ENCODE data around the gene DIP2B.
"Not testable (repeated sequence)": the region's sequence is repeated elsewhere in the genome, so short reads cannot be mapped to it uniquely, and the experiment has no call there.

The DIP2B gene

DNA sequence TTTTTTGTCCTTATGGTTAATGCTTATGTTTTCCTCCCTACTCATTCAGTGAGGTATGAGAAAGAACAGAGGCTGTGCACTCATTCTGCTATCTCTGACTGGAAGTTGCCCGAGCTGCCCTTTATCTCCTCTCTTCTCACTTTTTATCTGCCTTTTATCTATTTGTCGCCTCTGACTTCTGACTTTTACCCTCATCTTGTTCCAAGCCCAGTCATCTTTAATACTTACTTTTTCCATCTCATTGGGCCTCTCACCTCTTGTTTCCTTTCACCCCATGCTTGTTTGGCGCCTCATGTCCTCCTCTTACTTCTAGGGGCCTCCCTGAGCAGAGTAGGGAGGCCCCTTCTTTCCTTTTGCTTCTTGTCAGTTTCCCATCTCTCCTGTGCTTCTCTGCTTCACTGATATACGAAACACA, 50.7 kb downstream of the DIP2B start:
- DNase-seq, result no peak

DNA sequence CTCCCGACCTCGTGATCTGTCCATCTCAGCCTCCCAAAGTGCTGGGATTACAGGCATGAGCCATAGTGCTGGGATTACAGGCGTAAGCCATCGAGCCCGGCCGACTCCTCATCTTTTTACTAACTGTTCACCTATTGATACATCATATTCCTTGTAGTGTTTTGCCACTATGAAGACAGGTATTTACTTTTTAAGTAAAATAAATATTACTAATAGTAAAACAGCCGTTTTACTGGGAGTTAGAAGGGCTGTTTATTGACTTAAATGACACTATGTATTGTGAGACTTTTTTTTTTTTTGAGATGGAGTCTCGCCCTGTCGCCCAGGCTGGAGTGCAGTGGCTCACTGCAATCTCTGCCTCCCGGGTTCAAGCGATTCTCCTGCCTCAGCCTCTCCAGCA, 51.5 kb downstream of the DIP2B start:
- DNase-seq, result no peak

DNA sequence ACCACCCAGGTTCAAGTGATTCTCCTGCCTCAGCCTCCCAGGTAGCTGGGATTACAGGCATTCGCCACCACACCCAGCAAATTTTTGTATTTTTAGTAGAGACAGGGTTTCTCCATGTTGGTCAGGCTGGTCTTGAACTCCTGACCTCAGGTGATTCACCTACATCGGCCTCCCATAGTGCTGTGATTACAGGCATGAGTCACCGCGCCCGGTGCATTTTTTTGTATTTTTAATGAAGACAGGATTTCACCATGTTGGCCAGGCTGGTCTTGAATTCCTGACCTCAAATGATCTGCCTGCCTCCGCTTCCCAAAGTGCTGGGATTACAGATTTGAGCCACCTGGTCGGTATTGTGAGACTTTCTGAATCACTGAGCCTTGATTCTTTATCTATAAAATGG, 52.0 kb downstream of the DIP2B start:
- DNase-seq, result not testable (repeated sequence)

DNA sequence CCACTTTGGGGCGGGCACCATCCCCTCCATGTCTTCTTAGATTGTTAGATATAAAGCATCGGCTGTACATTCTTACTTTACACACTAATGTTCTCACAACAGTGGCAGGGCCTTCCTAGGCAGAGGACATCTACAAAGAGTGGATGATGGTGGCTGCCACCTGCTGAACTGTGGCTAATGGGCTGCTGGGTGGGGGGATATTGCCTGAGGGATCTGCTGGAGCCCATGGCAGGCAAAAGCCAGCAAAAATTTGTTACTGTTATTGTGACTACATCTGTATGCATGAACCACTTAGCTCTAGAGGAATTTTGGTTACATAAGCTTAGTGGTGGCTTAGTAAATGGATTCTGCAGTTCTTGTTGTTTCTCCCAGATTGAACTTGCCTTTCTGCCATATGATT, 52.6 kb downstream of the DIP2B start:
- no peak for DNase-seq

DNA sequence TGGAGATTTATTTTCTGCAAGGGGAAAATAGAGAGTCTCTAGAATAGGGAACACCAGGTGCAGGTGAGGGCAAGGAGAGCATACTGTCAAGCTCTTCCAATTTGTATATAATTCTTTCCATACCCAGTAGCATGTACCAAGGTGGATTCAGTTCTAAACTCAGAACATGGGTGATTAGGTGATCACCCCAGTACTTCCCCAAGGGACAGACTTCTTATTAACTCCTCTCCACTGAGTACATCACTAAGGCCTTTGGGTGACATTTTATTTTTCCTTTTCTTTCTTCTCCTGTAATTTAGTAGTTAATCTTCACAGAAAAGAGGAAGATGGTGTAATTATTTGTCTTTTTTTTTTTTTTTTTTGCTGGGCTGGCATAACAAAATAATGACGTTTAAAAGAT, 54.2 kb downstream of the DIP2B start:
- no peak for DNase-seq

DNA sequence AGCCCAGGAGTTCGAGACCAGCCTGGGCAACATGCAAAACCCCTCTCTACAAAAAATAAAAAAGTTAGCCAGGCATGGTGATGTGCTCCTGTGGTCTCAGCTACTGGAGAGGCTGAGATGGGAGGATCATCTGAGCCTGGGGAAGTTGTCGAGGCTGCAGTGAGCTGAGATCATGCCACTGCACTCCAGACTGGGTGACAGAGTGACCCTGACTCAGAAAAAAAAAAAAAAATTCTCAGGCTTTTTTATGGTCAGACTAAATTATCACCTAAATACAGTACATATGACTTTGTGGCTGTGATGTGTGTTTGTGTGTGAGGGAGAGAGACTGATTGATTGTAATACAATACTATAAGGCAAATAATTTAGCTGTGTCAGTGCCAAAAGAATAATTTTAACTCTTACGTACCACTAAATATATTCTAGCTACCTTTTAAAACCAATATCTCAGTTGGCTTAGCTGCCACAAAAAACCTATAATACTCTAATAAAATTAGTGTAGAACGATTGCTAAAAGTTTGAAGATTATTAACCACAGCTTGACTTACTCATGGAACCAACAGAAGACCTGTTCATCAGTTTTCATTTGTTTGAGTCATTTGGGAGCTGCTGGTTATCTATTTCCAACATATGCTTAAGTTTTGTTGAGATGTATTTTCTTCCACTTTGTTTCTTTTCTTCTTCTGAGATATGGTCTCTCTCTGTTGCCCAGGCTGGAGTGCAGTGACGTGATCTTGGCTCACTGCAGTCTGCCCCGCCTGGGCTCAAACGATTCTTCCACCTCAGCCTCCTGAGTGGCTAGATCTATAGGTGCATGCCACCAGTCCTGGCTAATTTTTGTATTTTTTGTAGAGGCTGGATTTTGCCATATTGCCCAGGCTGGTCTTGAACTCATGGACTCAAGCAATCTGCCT, 58.0 kb downstream of the DIP2B start:
- DNase-seq, result no peak

DNA sequence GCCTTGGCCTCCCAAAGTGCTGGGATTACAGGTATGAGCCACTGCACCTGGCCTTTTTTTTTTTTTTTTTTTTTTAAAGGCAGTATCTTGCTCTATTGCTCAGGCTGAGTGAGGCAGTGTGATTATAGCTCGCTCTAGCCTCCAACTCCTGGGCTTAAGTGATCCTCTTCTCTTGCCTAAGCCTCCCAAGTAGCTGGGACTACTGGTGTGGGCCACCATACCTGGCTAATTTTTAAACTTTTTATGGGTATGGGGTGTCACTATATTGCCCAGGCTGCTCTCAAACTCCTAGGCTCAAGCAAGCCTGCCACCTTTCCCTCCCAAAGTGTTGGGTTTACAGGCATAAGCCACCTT, 58.6 kb downstream of the DIP2B start:
- no peak for DNase-seq

DNA sequence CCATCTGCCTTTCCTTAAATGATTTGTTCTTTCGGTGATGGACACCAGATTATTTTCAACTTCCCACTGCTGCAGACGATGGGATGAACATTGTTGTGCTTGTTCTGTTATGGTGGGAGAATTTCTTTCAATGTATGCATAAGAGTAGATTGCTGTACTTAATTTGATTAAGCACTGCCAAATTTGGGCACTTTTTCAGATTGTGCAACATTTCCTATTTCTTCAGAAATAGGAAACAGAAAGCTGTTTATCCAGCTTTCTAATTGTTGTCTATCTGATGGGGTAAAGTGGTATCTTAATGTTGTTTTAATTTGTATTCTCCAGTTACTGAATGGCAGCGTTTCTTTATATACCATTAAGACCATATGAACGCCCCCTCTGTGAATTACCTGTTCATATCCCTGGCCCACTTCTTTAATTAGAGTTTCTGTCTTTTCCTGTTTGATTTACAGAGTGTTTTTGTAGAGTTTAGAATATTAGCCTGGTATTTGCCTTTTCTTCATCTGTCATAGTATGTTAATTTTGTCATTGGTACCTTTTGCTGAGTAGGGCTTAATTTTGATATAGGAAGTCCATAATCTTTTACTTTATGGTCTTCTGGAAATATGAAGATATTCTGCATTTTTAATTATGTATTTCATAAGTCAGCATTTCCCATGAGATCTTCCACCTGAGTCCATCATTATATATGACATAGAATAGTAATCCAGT, 59.6 kb downstream of the DIP2B start:
- no peak for DNase-seq

DNA sequence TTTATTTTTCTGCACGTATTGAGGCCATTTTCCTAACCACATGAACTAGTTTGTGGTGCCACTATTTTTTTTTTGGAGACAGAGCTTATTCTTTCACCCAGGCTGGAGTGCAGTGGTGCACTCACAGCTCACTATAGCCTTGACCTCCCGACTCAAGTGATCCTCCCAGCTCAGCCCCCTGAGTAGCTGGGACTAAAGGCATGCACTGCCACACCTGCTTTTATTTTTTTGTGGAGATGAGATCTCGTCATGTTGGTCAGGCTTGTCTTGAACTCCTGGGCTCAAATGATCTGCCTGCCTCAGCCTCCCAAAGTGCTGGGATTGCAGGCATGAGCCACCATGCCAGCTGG, 60.1 kb downstream of the DIP2B start:
- DNase-seq, result no peak

DNA sequence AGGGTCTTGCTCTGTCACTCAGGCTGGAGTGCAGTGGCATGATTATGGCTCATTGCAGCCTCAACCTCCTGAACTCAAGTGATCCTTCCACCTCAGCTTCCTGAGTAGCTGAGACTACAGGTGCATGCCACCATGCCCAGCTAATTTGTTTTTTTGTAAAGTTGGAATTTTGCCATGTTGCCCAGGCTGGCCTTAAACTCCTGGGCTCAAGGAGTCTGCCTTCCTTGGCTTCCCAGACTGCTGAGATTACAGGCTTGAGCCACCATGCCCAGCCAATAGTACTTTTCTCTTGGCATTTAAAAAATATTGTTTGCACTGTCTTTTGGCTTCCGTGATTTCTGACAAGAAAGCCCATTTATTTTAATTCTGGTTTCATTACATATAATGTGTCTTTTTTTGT, 61.3 kb downstream of the DIP2B start:
- no peak for DNase-seq

DNA sequence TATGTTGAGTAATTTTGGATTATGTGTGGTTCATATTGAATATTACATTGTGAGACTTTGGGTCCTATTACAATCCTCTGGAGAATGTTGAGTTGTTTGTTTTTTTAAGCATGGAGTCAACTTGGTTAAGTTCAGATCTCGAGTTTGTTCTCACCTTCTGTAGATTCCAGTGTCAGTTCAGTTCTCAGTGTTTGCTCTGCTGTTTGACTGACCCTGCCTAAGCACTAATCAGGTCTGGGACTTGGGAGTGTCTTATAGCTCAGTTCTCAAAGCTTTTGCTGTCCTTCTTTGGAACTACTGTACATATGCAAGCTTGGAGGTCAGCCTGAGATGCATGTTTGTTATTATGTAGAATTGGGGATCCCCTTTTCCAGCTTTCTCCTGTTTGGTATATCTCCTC, 63.1 kb downstream of the DIP2B start:
- DNase-seq, result no peak

DNA sequence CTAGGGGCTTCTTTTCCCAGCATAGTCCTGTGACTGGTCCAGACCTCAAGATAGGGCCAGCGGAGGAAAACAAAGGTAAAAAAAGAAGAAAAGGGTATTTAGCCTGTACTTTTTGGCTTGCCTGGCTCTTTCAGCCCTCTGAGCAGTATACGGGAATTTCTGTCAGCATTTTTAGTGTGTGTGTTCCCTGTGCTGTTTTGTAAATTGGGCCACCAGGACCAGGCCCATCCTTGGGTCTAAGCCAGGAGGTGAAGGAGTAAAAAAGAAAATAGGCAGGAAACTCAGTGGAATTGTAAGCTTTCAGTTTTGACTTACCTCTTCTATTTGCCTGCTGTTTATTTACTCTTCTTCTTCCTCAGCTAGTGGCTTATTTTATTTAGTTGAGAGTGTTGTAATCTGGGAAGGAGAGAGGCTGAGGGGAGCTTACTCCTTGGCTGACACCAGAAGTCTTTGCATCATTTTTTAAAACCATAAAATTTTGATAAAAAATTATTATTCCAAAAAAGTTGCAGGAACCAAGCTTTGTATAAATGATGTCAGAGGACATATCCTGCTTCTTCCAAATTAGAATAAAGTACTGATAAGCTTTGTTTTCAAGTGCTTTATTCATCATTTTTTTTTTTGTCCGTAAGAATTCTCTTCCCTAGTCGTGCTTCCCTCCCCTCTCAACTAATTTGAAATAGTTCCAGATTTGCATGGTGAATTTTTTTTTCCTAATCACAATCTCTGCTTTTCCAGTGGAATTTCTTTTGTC, 63.7 kb downstream of the DIP2B start:
- no peak for DNase-seq

DNA sequence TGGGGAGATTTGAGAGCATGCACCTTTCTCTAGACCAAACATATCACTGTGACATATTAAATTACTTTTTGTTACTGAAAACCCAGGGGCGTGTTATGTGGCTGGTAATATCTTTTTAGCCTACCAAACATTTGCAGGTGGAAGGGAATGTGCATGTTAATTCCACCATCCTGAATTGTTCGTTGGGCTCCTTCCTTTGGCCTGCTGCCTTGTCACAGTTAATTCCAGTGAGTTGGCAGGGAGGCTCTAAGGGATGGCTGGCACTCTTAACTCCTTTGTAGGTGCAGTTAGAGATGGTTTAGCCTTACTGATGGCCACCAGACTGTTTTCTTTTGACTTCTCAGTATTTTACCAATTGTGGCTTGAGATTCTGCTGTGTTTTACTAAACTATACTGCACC, 64.5 kb downstream of the DIP2B start:
- DNase-seq, result no peak

DNA sequence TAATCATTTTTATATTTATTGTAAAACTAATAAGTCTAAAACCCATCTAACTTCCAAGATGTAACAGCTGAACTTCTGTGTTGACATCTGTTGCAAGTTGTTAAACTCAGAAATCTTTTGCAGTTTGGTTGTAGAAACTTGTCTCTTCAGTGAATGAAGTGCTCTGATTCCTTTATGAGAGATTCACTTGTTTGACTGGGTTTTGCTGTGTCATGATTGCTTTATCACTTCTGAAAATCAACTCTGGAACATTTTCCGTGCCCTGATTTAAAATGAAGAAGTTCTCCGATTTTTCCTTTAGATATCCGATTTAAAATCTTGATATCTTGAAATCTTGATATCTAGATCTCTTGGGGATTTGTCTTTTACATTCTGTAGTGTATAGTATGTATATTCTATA, 65.1 kb downstream of the DIP2B start:
- DNase-seq, result no peak

DNA sequence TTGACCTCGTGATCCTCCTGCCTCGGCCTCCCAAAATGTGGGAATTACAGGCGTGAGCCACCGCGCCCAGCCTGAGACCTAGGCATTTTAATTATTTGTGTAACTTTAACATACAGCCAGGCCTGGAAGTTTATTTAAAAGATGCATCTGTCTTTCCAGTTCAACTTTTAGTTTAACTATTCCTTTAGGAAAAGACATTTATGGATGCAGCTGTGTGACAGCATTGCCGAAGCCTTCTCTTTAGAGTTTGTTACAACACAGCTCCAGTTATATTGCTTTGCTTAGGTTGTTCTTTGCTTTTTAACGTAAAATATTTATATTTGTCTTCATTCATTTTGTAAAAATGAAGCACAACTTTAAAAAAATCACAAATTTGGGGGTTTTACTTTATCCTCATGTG, 67.0 kb downstream of the DIP2B start:
- DNase-seq, result no peak

DNA sequence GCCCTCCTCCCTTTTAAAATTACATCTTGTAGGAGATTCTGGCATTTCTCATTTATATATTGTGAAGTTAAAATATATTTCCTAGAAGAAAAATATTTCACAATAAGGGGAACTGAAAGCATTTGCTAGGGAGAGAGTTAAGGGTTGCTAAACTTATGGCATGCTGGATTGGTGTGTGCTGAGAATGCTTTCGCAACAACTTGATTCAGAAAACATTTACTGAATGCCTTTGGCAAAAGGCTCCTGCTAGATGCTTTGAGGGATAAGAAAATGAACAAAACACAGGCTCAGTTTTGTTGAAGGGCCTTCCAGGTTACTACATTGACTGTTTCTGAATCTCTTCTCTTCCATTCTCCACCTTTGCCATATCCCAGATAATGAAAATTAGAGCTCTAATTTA, 67.5 kb downstream of the DIP2B start:
- DNase-seq, result no peak

DNA sequence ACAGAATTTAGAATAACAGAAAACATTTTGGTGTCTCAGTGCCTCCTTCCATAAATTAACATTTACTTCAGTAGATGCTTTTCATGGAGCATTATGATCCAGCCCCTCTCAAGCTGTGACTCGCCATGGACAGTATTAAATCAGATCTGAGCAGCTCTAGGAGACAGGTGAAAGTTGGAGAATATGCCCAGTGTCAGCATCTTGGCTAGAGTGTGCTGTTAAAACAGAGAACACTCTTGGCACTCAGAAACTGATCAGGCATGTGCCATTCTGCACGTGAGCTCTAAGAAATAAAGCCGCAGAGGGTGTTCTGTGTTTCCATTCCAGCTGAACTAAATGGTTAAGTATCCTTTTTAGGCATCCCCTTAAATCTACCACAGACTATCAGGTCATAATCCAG, 68.0 kb downstream of the DIP2B start:
- no peak for DNase-seq

DNA sequence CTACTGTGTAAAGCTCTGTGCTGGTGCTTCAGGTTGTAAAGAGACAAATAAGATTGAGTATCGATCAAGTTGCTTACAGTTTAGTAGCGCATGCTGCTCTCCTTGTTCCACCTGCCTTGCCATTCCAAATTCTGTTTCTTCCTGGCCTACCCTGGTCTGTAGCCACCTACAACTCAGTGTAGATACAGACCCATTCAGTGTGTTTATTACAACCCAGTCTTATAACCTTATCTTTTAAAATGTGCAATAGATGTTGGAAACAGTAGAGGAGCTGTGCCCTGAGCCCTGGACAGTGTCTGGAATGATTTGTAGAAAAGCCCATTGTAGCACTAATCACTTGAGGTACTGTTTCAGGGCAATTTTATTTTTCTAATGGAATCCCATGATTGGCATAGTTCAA, 68.5 kb downstream of the DIP2B start:
- no peak for DNase-seq

DNA sequence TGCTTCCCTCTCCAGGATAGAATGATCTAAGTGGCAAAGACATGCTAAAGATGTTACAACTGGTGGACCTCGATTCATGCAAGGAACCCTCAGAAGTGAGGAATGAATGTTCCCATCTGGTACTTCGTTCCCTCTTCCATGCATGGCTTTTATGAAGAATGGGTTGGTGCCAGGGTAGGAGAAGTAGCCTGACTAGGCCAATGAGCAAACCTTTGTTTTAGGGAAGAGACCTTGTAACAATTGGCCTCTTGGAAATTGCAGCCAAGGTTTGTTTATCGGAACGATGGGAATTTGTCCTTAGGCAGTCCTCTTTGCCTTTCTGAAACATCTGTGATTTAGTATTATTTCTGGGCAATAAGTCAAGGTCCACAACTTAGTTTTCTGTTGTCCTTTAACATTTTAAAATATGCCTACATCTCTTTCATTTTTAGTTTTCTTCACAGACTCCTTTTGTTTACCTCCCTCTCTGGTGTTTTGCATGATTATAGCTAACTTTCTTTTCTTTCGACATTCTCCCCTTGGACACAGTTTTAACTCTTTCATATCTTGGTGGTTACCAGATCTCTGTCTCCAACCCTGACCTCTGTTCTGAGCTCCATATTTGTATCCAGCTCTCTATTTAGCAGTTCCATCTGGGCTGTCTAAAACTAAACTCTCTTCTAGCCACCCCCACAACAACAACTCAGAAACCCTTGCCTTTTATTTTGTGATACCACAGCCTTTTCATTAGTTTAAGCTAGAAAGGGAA, 70.0 kb downstream of the DIP2B start:
- DNase-seq, result no peak

DNA sequence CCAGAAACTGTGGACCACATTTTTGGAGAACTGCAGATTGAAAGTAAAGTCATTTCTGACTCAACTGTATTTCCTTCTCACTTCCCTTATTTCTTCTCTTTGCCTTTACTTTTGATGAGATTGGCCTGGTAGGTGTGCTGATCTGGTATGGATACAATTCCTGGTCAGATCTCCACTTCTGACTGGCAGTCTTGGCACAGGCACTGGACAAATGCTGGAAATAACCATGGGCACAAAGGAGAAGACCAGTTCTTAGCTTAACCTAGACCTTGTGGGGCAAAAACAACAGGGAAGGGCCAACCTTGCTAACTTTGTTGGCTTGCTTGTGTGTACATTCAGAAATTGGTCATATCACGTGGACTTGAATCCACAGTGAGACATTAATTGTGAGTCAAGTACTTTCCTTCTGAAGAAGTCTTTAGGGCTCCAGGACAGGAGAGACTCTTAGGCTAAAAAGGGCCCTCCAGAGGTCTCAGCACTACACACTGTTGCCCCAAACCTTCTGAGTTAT, 75.0 kb downstream of the DIP2B start:
- no peak for DNase-seq

DNA sequence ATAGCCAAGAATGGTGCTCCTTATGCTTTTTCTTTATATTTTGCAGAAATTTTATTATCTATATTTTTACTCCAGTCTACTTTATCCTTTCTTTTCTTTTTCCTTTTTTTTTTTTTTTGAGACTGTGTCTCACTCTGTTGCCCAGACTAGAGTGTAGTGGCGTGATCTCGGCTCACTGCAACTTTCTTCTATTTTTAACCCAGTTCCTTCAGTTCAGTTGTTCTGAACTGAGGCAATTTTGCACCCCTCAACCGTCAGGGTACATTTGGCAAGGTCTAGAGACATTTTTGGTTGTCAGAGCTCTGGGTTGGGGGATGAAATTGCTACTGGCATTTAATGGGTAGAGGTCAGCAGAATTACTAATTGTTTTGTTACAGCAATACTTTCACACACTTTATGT, 75.7 kb downstream of the DIP2B start:
- no peak for DNase-seq

DNA sequence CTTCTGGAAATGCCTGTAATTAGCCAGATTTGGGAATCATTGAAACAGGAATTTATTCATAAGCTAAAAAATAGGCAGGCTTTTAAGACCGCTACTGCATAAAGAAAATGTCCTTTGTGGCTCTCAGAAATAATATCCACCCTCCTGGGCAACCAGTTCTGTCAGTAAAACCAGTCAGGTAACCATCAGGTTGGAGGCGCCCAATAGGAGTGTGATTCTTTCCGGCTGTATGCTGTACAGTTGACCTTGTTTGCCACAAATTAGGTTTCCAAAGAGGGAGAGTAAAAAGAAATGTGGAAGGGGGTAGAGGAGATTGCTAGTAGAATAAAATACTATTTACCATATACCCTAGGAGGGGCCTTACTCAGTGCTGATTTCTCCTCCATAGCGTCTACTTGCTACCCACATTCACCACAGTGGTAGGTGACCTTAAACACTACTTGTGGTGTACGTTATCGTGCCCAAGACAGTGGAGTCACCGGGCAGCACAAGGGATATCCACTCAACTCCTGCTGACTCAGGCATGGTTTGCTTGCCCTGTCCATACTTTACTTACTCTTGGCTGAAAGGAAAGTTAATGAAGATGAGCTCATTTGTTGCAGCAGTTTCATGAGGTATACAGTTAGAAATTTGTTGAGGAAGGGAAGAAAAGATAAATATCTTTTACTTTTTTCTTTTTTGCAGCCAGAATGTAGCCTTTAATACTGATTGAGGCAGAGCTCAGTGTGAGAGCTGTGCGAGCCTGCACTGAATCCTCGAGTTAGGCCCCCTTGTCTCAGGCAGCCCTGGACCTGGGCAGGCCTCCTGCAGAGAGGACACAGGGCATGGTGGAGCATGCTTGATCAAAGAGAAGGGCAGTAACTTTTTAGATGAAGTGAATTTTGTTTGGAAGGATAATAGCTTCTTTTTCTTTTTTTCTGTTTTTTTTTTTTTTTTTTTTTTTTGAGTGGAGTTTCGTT, 76.7 kb downstream of the DIP2B start:
- DNase-seq, result no peak

All from NCI-H2107 (cell line).